ENCODE results near the gene JMJD7.

JMJD7 gene

GRCh38 chr15:41848631-41849030 lies 20.7 kb downstream of the JMJD7 start:
- no peak for DNase-seq

GRCh38 chr15:41849204-41849603 lies 21.3 kb downstream of the JMJD7 start:
- no peak for DNase-seq

GRCh38 chr15:41849861-41850260 lies 22.0 kb downstream of the JMJD7 start:
- DNase-seq = no peak

- DNase-seq = no peak
Measured at GRCh38 chr15:41850482-41851166, 22.7 kb downstream of the JMJD7 start.

- no peak for DNase-seq
Measured at GRCh38 chr15:41851167-41851523, 23.3 kb downstream of the JMJD7 start.

- no peak for DNase-seq
Measured at GRCh38 chr15:41851755-41852370, 24.0 kb downstream of the JMJD7 start.

- no peak for DNase-seq
Measured at GRCh38 chr15:41852736-41853590, 25.1 kb downstream of the JMJD7 start.

GRCh38 chr15:41853831-41854230 lies 25.9 kb downstream of the JMJD7 start:
- no peak for DNase-seq

GRCh38 chr15:41854443-41854842 lies 26.6 kb downstream of the JMJD7 start:
- DNase-seq = no peak

- DNase-seq = no peak
Measured at GRCh38 chr15:41855261-41855961, 27.5 kb downstream of the JMJD7 start.

- DNase-seq = no peak
Measured at GRCh38 chr15:41856262-41856661, 28.4 kb downstream of the JMJD7 start.

GRCh38 chr15:41856716-41857115 lies 28.8 kb downstream of the JMJD7 start:
- DNase-seq = no peak

- DNase-seq = no peak
Measured at GRCh38 chr15:41857316-41857715, 29.4 kb downstream of the JMJD7 start.

- DNase-seq = no peak
Measured at GRCh38 chr15:41858756-41859155, 30.9 kb downstream of the JMJD7 start.

GRCh38 chr15:41860049-41860828 lies 32.3 kb downstream of the JMJD7 start:
- no peak for DNase-seq

GRCh38 chr15:41861736-41862356 lies 34.0 kb downstream of the JMJD7 start:
- DNase-seq = no peak

- no peak for DNase-seq
Measured at GRCh38 chr15:41862515-41863116, 34.7 kb downstream of the JMJD7 start.

- no peak for DNase-seq
Measured at GRCh38 chr15:41865490-41866055, 37.7 kb downstream of the JMJD7 start.

GRCh38 chr15:41866263-41866703 lies 38.4 kb downstream of the JMJD7 start:
- no peak for DNase-seq

GRCh38 chr15:41866872-41867579 lies 39.1 kb downstream of the JMJD7 start:
- DNase-seq = no peak

All from NK-92 treated with Interleukin-12 subunit alpha and Interleukin-12 subunit beta, amount 100 ng/mL, for 24 hours (cell line).